Measurements from ENCODE around the gene ETV1.

ETV1 gene

GRCh38 chr7:13989126-13989948 lies at the start of gene ETV1:
Gene ETV1 (minus strand): TSS chr7:13989666. CDS start chr7:13989052, 614 bp downstream.
- peak; percentile 94 for DNase-seq

GRCh38 chr7:14024406-14024805 lies 34.9 kb upstream of the ETV1 start:
- DNase-seq = no peak

- peak; percentile 13 for DNase-seq
Measured at GRCh38 chr7:14023838-14024237, 34.4 kb upstream of the ETV1 start.

- peak; percentile 73 for DNase-seq
Measured at GRCh38 chr7:14023342-14023741, 33.9 kb upstream of the ETV1 start.

GRCh38 chr7:14021069-14021468 lies 31.6 kb upstream of the ETV1 start:
- DNase-seq = peak; percentile 36

GRCh38 chr7:14020339-14020900 lies 31.0 kb upstream of the ETV1 start:
- no peak for DNase-seq

- DNase-seq = no peak
Measured at GRCh38 chr7:14018751-14019150, 29.3 kb upstream of the ETV1 start.

GRCh38 chr7:14016950-14017349 lies 27.5 kb upstream of the ETV1 start:
- DNase-seq = no peak

- DNase-seq = no peak
Measured at GRCh38 chr7:14013898-14014297, 24.4 kb upstream of the ETV1 start.

- peak; percentile 59 for DNase-seq
Measured at GRCh38 chr7:14009453-14010418, 20.3 kb upstream of the ETV1 start.

- DNase-seq = no peak
Measured at GRCh38 chr7:14001139-14001538, 11.7 kb upstream of the ETV1 start.

- DNase-seq = no peak
Measured at GRCh38 chr7:14000247-14000646, 10.8 kb upstream of the ETV1 start.

GRCh38 chr7:13998866-13999265 lies 9.4 kb upstream of the ETV1 start:
- DNase-seq = no peak

GRCh38 chr7:13992596-13992964 lies 3.1 kb upstream of the ETV1 start:
- DNase-seq = no peak

- DNase-seq = no peak
Measured at GRCh38 chr7:13991791-13992595, 2.5 kb upstream of the ETV1 start.

- peak; percentile 100 for DNase-seq
Measured at GRCh38 chr7:13990984-13991790, 1.7 kb upstream of the ETV1 start.

GRCh38 chr7:13990319-13990983 lies 985 bp upstream of the ETV1 start:
- peak; percentile 97 for DNase-seq

- peak; percentile 85 for DNase-seq
Measured at GRCh38 chr7:13989949-13990305, 461 bp upstream of the ETV1 start.

- DNase-seq = peak; percentile 91
Measured at GRCh38 chr7:13988731-13989125, 738 bp downstream of the ETV1 start.

GRCh38 chr7:13988065-13988464 lies 1.4 kb downstream of the ETV1 start:
- DNase-seq = peak; percentile 73

GRCh38 chr7:13987395-13987794 lies 2.1 kb downstream of the ETV1 start:
- DNase-seq = peak; percentile 32

All from NCI-H69 (cell line).